PC-3 (cell line): ENCODE results near the gene ECHDC3. TPM values are rescaled to one million over a fixed set of nuclear protein-coding genes. Genes with fewer than 3 reads are reported as not detected.

Source experiments
- ATAC-seq: fragments of 200-7000 bp; cut with Tn5 transposase; 2 replicates; pipeline ENCODE4 v1.9.1; 2020; ENCODE audit warnings: mild to moderate bottlenecking, moderate library complexity
- BruUV-seq: library from RNA; stranded (reverse); fragments of 400-500 nt; replicated peaks from 2 replicates; lab custom pipeline; 2021; lab: Mats Ljungman, UMichigan
- CTCF ChIA-PET: fragments of 300-600 bp; sonication (Branson Sonifier 250); formaldehyde crosslinking; loops from one replicate; lab custom pipeline; 2022; ENCODE audit warnings: antibody characterized with exemption; lab: Charles Lee
- POLR2A ChIA-PET: fragments of 300-600 bp; sonication (Branson Sonifier 250); formaldehyde crosslinking; loops from one replicate; lab custom pipeline; 2022; ENCODE audit warnings: antibody characterized with exemption; ENCODE audit not compliant: unreplicated experiment; lab: Charles Lee
- DNase-seq: peaks from one replicate; pipeline ENCODE4 v3.0.0-alpha.2; 2015
- H2AFZ ChIP-seq: fragments of 300-600 bp; sonication (generic); 2 replicates; pipeline ENCODE4 v1.6.0; 2016; ENCODE audit warnings: antibody characterized with exemption, low read length
- H3F3A ChIP-seq: fragments of 300-600 bp; sonication (generic); one replicate; pipeline ENCODE4 v1.6.0; 2017; ENCODE audit warnings: antibody characterized with exemption, low read length, control low read depth, mild to moderate bottlenecking; ENCODE audit not compliant: unreplicated experiment
- H3K27ac ChIP-seq: fragments of 300-600 bp; sonication (generic); 2 replicates; pipeline ENCODE4 v1.5.1; 2016; ENCODE audit warnings: mild to moderate bottlenecking, low read length
- H3K27me3 ChIP-seq: fragments of 300-600 bp; sonication (generic); 2 replicates; pipeline ENCODE4 v1.6.1; 2016; ENCODE audit warnings: low read length, mixed read lengths
- H3K36me3 ChIP-seq: fragments of 300-600 bp; sonication (generic); 2 replicates; pipeline ENCODE4 v1.6.1; 2016; ENCODE audit warnings: low read depth, mixed run types, low read length, mixed read lengths
- H3K4me1 ChIP-seq: fragments of 300-600 bp; sonication (generic); 2 replicates; pipeline ENCODE4 v1.5.1; 2016; ENCODE audit warnings: low read length; ENCODE audit not compliant: insufficient read depth
- H3K4me2 ChIP-seq: fragments of 300-600 bp; sonication (generic); 2 replicates; pipeline ENCODE4 v1.6.0; 2016; ENCODE audit warnings: low read length
- H3K4me3 ChIP-seq: fragments of 300-600 bp; sonication (generic); 2 replicates; pipeline ENCODE4 v1.5.1; 2016; ENCODE audit warnings: mild to moderate bottlenecking, low read length, mixed read lengths
- H3K79me2 ChIP-seq: fragments of 300-600 bp; sonication (generic); 2 replicates; pipeline ENCODE4 v1.6.1; 2017; ENCODE audit warnings: low read length, mixed read lengths
- H3K9ac ChIP-seq: fragments of 300-600 bp; sonication (generic); 2 replicates; pipeline ENCODE4 v1.6.0; 2016; ENCODE audit warnings: mild to moderate bottlenecking, low read length
- H3K9me2 ChIP-seq: fragments of 300-600 bp; sonication (generic); replicated peaks from 2 replicates; pipeline ENCODE4 v1.6.1; 2016; ENCODE audit warnings: mixed run types, low read length, mixed read lengths
- H3K9me3 ChIP-seq: fragments of 300-600 bp; sonication (generic); 2 replicates; pipeline ENCODE4 v1.6.1; 2016; ENCODE audit warnings: low read length, mixed read lengths
- H4K20me1 ChIP-seq: fragments of 300-600 bp; sonication (generic); 2 replicates; pipeline ENCODE4 v1.6.1; 2016; ENCODE audit warnings: low read length, mixed read lengths
- EZH2 ChIP-seq: fragments of 300-600 bp; sonication (generic); IDR thresholded peaks from one replicate; pipeline ENCODE4 v1.6.1; 2017; ENCODE audit warnings: antibody characterized with exemption, mild to moderate bottlenecking, low read length; ENCODE audit not compliant: unreplicated experiment
- EZH2phosphoT487 ChIP-seq: fragments of 300-600 bp; sonication (generic); IDR thresholded peaks from 2 replicates; pipeline ENCODE4 v1.6.1; 2018; ENCODE audit warnings: mild to moderate bottlenecking, antibody characterized with exemption, low read length, borderline replicate concordance
- intact Hi-C: fragments of 100-400 bp; cut with micrococcal nuclease; formaldehyde crosslinking; loops from 2 replicates; pipeline ENCODE4 v1.9.0; 2023
- total RNA-seq: library from RNA; depleted of rRNA; stranded (reverse); fragments of >200 nt; gene quantifications from 2 replicates; pipeline ENCODE4 v1.2.3, GENCODE V29; 2014
- TF ChIP-seq, protein P1 (sequence below): fragments of 300-600 bp; sonication (generic); conservative IDR thresholded peaks from 2 replicates; pipeline ENCODE4 v1.5.1; 2017; ENCODE audit warnings: antibody characterized with exemption, low read depth, mild to moderate bottlenecking, low read length

ECHDC3 gene
- total RNA-seq, 1 experiment from 2014 or later, result not detected

- Histone ChIP-seq H2AFZ (no peak overlapping the region), H3K4me1 (no peaks in the 10 kb centered on the region), H3F3A (no peaks in the 10 kb centered on the region), H3K9me3 (no peaks in the 10 kb centered on the region), H3K4me2 (no peak overlapping the region), H3K9me2 (no peaks in the 10 kb centered on the region), H3K9ac (no peak overlapping the region), H3K79me2 (no peaks in the 10 kb centered on the region), H3K27ac (no peak overlapping the region), H4K20me1 (no peaks in the 10 kb centered on the region), H3K27me3 (no peaks in the 10 kb centered on the region), H3K4me3 (no peak overlapping the region), H3K36me3 (no peaks in the 10 kb centered on the region)
- intact Hi-C loops, result no loop called here
- no peak for DNase-seq
- POLR2A ChIA-PET, result no interaction called here
- CTCF ChIA-PET, result no interaction called here
- ATAC-seq, result no peak
- TF ChIP-seq, protein P1, sequence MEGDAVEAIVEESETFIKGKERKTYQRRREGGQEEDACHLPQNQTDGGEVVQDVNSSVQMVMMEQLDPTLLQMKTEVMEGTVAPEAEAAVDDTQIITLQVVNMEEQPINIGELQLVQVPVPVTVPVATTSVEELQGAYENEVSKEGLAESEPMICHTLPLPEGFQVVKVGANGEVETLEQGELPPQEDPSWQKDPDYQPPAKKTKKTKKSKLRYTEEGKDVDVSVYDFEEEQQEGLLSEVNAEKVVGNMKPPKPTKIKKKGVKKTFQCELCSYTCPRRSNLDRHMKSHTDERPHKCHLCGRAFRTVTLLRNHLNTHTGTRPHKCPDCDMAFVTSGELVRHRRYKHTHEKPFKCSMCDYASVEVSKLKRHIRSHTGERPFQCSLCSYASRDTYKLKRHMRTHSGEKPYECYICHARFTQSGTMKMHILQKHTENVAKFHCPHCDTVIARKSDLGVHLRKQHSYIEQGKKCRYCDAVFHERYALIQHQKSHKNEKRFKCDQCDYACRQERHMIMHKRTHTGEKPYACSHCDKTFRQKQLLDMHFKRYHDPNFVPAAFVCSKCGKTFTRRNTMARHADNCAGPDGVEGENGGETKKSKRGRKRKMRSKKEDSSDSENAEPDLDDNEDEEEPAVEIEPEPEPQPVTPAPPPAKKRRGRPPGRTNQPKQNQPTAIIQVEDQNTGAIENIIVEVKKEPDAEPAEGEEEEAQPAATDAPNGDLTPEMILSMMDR, result no peak
- TF ChIP-seq EZH2, result no peak
- TF ChIP-seq EZH2phosphoT487, result no peak
- no TSS peak for BruUV-seq
Observed at GRCh38 chr10:11763501-11763861, 21.3 kb downstream of the ECHDC3 start.

GRCh38 chr10:11765141-11765540 lies 23.0 kb downstream of the ECHDC3 start:
- Histone ChIP-seq H3K4me1 (no peaks in the 10 kb centered on the region), H3K9me3 (no peaks in the 10 kb centered on the region), H3K4me3 (no peak overlapping the region), H3K9me2 (no peaks in the 10 kb centered on the region), H3K79me2 (no peaks in the 10 kb centered on the region), H2AFZ (no peak overlapping the region), H3F3A (no peaks in the 10 kb centered on the region), H3K36me3 (no peaks in the 10 kb centered on the region), H3K27ac (no peak overlapping the region), H3K9ac (no peak overlapping the region), H3K4me2 (no peak overlapping the region), H3K27me3 (no peaks in the 10 kb centered on the region), H4K20me1 (no peaks in the 10 kb centered on the region)
- BruUV-seq, result no TSS peak
- intact Hi-C loops, result no loop called here
- no peak for DNase-seq
- ATAC-seq, result no peak
- POLR2A ChIA-PET, result no interaction called here
- TF ChIP-seq EZH2 (no peak), EZH2phosphoT487 (no peak)
- TF ChIP-seq, protein P1, result no peak
- CTCF ChIA-PET, result no interaction called here

- Histone ChIP-seq H2AFZ (no peak overlapping the region), H3K4me2 (no peak overlapping the region), H3K36me3 (no peaks in the 10 kb centered on the region), H3K27me3 (no peaks in the 10 kb centered on the region), H3K79me2 (no peaks in the 10 kb centered on the region), H3K27ac (no peak overlapping the region), H3F3A (no peaks in the 10 kb centered on the region), H3K4me3 (no peak overlapping the region), H3K9me3 (no peaks in the 10 kb centered on the region), H3K9ac (no peak overlapping the region), H3K9me2 (no peaks in the 10 kb centered on the region), H3K4me1 (no peaks in the 10 kb centered on the region), H4K20me1 (no peaks in the 10 kb centered on the region)
- intact Hi-C loops, result no loop called here
- ATAC-seq (no peak), DNase-seq (no peak)
- ChIA-PET CTCF (no interaction called here), POLR2A (no interaction called here)
- no TSS peak for BruUV-seq
- TF ChIP-seq EZH2 (no peak), EZH2phosphoT487 (no peak)
- TF ChIP-seq, protein P1, result no peak
Observed at GRCh38 chr10:11772575-11773288, 30.6 kb downstream of the ECHDC3 start.
